Measurements from ENCODE around the gene ARHGAP44.

ARHGAP44 gene

GRCh38 chr17:12990926-12991325, 201.6 kb downstream of the ARHGAP44 start:
- Histone ChIP-seq H3K79me2 (ENCODE audit: control insufficient read depth, insufficient read depth, low read length, unreplicated experiment) (no peaks in the 10 kb centered on the region), H3K4me1 (ENCODE audit: control insufficient read depth, insufficient read depth, low read length, unreplicated experiment) (peaks cover 3% of the 10 kb centered on the region), H3K27ac (ENCODE audit: low read depth, low read length) (no peak overlapping the region), H3K27me3 (ENCODE audit: insufficient read depth, low read length) (no peaks in the 10 kb centered on the region), H3K4me3 (ENCODE audit: low read depth, low read length) (no peak overlapping the region), H2AFZ (ENCODE audit: low read length, unreplicated experiment) (no peak overlapping the region), H3K36me3 (ENCODE audit: insufficient read depth, low read length) (peaks cover 28% of the 10 kb centered on the region; the same call in 1 of the 2 replicates)

- H3K4me3 ChIP-seq (ENCODE audit: low read depth, low read length) = no peak overlapping the region
- H3K79me2 ChIP-seq (ENCODE audit: control insufficient read depth, insufficient read depth, low read length, unreplicated experiment) = no peaks in the 10 kb centered on the region
- no peaks in the 10 kb centered on the region for H3K4me1 ChIP-seq (ENCODE audit: control insufficient read depth, insufficient read depth, low read length, unreplicated experiment)
- no peak overlapping the region for H3K27ac ChIP-seq (ENCODE audit: low read depth, low read length)
- H2AFZ ChIP-seq (ENCODE audit: low read length, unreplicated experiment) = no peak overlapping the region
- H3K27me3 ChIP-seq (ENCODE audit: insufficient read depth, low read length) = no peaks in the 10 kb centered on the region
- H3K36me3 ChIP-seq (ENCODE audit: insufficient read depth, low read length) = peaks cover 34% of the 10 kb centered on the region; the same call in 1 of the 2 replicates
These were observed 203.4 kb downstream of the ARHGAP44 start for GRCh38 chr17:12992676-12993075.

DNA sequence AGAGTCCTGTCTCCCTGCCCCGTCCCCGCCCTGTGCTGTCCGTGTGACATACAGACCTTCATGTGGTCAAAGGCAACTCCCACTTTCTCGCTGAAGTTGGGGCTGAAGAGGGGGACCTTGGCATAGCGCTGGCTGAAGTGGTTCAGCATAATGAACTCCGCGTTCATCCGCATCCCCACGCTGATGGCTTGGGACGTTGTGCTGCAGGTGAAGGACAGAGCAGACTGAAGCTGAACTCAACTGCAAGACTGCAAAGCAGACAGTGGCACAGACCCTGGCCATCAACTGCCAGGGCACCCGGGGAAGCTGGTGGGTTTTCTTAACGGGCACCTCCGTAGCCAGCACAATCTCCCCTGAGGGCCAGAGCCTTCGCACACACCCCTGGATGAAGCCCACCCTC, 204.3 kb downstream of the ARHGAP44 start:
- H3K27me3 ChIP-seq (ENCODE audit: insufficient read depth, low read length) = no peaks in the 10 kb centered on the region
- no peak overlapping the region for H2AFZ ChIP-seq (ENCODE audit: low read length, unreplicated experiment)
- H3K79me2 ChIP-seq (ENCODE audit: control insufficient read depth, insufficient read depth, low read length, unreplicated experiment) = no peaks in the 10 kb centered on the region
- no peaks in the 10 kb centered on the region for H3K4me1 ChIP-seq (ENCODE audit: control insufficient read depth, insufficient read depth, low read length, unreplicated experiment)
- peaks cover 36% of the 10 kb centered on the region; the same call in 1 of the 2 replicates for H3K36me3 ChIP-seq (ENCODE audit: insufficient read depth, low read length)
- no peak overlapping the region for H3K27ac ChIP-seq (ENCODE audit: low read depth, low read length)
- H3K4me3 ChIP-seq (ENCODE audit: low read depth, low read length) = no peak overlapping the region

DNA sequence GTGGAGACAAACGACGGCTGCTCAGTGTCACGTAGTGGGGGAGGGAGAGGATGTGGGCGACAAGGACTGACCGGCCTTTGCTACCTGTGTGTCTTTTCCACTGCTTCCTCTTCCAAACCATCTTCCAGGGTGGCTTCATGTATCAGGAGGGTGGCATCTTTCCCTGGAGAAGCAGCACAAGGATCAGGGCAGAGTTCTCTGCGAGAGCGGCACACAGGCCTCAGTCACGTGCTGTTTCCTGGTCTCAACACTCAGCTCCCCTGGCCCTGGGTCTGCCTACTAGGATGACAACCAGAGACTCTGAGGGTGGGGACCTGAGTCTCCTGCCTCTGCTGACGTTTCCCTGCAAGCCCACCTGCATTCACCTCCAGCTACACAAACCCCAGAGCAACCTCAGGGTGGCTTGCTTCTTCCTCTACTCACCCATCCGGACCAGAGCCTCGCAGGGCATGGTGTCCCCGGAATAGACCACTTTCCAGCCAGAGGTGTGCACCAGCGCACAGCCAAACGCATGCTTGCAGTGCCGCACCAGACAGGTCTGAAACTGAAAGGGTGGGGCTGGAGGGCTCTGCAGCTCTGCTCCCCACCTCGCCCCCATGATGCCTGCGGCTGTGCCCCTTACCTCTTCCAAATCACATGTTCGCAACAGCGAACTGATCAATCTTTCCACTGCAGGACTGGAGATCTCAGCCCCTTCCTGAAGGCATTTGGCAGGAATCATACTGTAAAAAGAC, 205.2 kb downstream of the ARHGAP44 start:
- no peak overlapping the region for H3K4me3 ChIP-seq (ENCODE audit: low read depth, low read length)
- H3K27me3 ChIP-seq (ENCODE audit: insufficient read depth, low read length) = no peaks in the 10 kb centered on the region
- H3K27ac ChIP-seq (ENCODE audit: low read depth, low read length) = no peak overlapping the region
- H3K36me3 ChIP-seq (ENCODE audit: insufficient read depth, low read length) = peaks cover 45% of the 10 kb centered on the region; the same call in 1 of the 2 replicates
- H3K4me1 ChIP-seq (ENCODE audit: control insufficient read depth, insufficient read depth, low read length, unreplicated experiment) = no peaks in the 10 kb centered on the region
- H2AFZ ChIP-seq (ENCODE audit: low read length, unreplicated experiment) = no peak overlapping the region
- no peaks in the 10 kb centered on the region for H3K79me2 ChIP-seq (ENCODE audit: control insufficient read depth, insufficient read depth, low read length, unreplicated experiment)

DNA sequence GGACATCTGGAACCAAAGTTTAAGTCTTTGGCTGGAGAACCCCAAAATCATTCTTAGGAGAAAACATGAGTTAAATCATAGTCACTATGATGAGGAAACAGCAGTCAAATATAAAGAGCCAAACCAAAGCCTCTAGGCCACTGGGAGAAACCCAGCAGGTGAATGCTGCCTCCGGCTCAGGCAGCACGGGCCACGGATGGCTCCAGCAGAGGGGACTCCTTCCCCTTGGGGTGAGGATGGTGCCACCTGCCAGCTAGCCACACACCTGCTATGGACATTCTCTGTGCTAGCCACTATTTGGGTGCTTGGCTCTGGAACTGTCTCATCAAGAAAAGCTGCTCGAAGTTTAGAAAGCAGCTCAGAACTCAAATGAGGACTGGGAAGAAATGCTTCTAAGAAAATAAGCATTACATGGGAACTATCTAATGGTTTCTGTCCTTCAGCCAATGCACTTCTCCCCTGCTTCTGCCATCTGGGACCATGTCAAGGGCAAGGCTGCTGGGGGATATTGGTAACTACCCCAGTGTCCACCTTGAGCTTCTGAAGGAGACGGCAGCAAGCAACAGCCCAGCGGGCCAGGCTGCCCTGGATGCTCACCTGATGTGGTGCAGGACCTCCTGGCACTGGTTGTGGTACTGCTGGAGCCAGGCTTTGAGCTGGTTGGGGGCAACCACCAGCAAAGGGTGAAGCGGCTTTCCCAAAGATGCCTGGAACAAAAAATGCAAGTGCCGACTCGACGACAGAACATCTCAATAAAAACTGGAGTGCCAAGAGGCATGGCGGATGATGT, 206.0 kb downstream of the ARHGAP44 start:
- peaks cover 43% of the 10 kb centered on the region; the same call in 1 of the 2 replicates for H3K36me3 ChIP-seq (ENCODE audit: insufficient read depth, low read length)

DNA sequence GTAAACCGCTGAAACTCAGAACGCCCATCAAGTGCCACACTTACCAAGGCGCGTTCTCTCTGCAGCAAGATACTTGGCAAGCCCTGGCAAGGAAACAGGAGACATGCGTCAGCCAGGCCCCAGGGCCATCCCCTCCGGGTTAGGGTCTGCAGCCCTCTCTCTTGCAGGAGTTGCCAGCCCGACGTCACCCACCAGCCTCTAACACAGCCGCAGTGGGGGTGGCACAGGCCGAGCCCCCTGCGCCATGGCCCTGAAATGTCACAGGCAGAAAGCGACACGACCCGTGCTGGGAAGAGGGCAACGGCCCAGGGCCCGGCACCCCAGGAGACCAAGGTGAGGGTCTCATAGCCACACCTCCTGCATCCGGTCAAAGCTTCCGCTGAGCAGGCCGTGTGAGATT, 206.6 kb downstream of the ARHGAP44 start:
- Histone ChIP-seq H3K4me1 (ENCODE audit: control insufficient read depth, insufficient read depth, low read length, unreplicated experiment) (no peaks in the 10 kb centered on the region), H3K36me3 (ENCODE audit: insufficient read depth, low read length) (peaks cover 40% of the 10 kb centered on the region; the same call in 1 of the 2 replicates), H3K4me3 (ENCODE audit: low read depth, low read length) (no peak overlapping the region), H3K79me2 (ENCODE audit: control insufficient read depth, insufficient read depth, low read length, unreplicated experiment) (no peaks in the 10 kb centered on the region), H3K27ac (ENCODE audit: low read depth, low read length) (no peak overlapping the region), H2AFZ (ENCODE audit: low read length, unreplicated experiment) (no peak overlapping the region), H3K27me3 (ENCODE audit: insufficient read depth, low read length) (no peaks in the 10 kb centered on the region)

More for the DNA sequence above, 206.0 kb downstream of the ARHGAP44 start:
- Histone ChIP-seq H3K79me2 (ENCODE audit: control insufficient read depth, insufficient read depth, low read length, unreplicated experiment) (no peaks in the 10 kb centered on the region), H3K4me1 (ENCODE audit: control insufficient read depth, insufficient read depth, low read length, unreplicated experiment) (no peaks in the 10 kb centered on the region), H3K27me3 (ENCODE audit: insufficient read depth, low read length) (no peaks in the 10 kb centered on the region), H2AFZ (ENCODE audit: low read length, unreplicated experiment) (no peak overlapping the region), H3K27ac (ENCODE audit: low read depth, low read length) (no peak overlapping the region), H3K4me3 (ENCODE audit: low read depth, low read length) (no peak overlapping the region)

DNA sequence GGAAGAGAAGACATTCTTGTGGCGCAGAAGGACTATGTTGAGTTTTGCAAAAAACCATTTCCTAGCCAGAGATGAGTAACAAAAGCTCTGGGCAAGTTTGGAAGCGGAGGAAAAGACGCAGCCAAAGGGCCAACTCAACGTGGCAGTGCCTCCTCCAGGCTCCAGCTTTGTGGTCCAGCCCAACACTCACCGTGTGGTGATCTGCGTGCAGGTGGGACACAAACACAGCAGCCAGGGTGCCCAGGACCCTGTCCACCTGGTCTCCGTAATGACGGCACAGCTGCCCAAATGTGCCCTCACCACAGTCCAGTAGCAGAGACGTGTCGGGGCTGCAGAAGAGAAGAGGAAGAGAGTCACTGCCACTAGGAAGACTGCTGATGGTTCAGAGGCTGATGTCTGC, 207.1 kb downstream of the ARHGAP44 start:
- H3K79me2 ChIP-seq (ENCODE audit: control insufficient read depth, insufficient read depth, low read length, unreplicated experiment) = no peaks in the 10 kb centered on the region
- H3K27me3 ChIP-seq (ENCODE audit: insufficient read depth, low read length) = no peaks in the 10 kb centered on the region
- no peak overlapping the region for H3K4me3 ChIP-seq (ENCODE audit: low read depth, low read length)
- no peak overlapping the region for H2AFZ ChIP-seq (ENCODE audit: low read length, unreplicated experiment)
- peaks cover 38% of the 10 kb centered on the region; the same call in 1 of the 2 replicates for H3K36me3 ChIP-seq (ENCODE audit: insufficient read depth, low read length)
- no peaks in the 10 kb centered on the region for H3K4me1 ChIP-seq (ENCODE audit: control insufficient read depth, insufficient read depth, low read length, unreplicated experiment)
- H3K27ac ChIP-seq (ENCODE audit: low read depth, low read length) = no peak overlapping the region

GRCh38 chr17:12996941-12997340, 207.6 kb downstream of the ARHGAP44 start:
- Histone ChIP-seq H2AFZ (ENCODE audit: low read length, unreplicated experiment) (no peak overlapping the region), H3K4me3 (ENCODE audit: low read depth, low read length) (no peak overlapping the region), H3K79me2 (ENCODE audit: control insufficient read depth, insufficient read depth, low read length, unreplicated experiment) (no peaks in the 10 kb centered on the region), H3K36me3 (ENCODE audit: insufficient read depth, low read length) (peaks cover 41% of the 10 kb centered on the region; the same call in 1 of the 2 replicates), H3K4me1 (ENCODE audit: control insufficient read depth, insufficient read depth, low read length, unreplicated experiment) (no peaks in the 10 kb centered on the region), H3K27me3 (ENCODE audit: insufficient read depth, low read length) (no peaks in the 10 kb centered on the region), H3K27ac (ENCODE audit: low read depth, low read length) (no peak overlapping the region)

GRCh38 chr17:12998461-12998860, 209.2 kb downstream of the ARHGAP44 start:
- Histone ChIP-seq H3K4me3 (ENCODE audit: low read depth, low read length) (no peak overlapping the region), H3K27me3 (ENCODE audit: insufficient read depth, low read length) (no peaks in the 10 kb centered on the region), H3K27ac (ENCODE audit: low read depth, low read length) (no peak overlapping the region), H2AFZ (ENCODE audit: low read length, unreplicated experiment) (no peak overlapping the region), H3K36me3 (ENCODE audit: insufficient read depth, low read length) (peaks cover 38% of the 10 kb centered on the region; the same call in 1 of the 2 replicates), H3K79me2 (ENCODE audit: control insufficient read depth, insufficient read depth, low read length, unreplicated experiment) (no peaks in the 10 kb centered on the region), H3K4me1 (ENCODE audit: control insufficient read depth, insufficient read depth, low read length, unreplicated experiment) (no peaks in the 10 kb centered on the region)

- Histone ChIP-seq H3K27ac (ENCODE audit: low read depth, low read length) (no peak overlapping the region), H3K79me2 (ENCODE audit: control insufficient read depth, insufficient read depth, low read length, unreplicated experiment) (no peaks in the 10 kb centered on the region), H3K4me3 (ENCODE audit: low read depth, low read length) (no peak overlapping the region), H2AFZ (ENCODE audit: low read length, unreplicated experiment) (no peak overlapping the region), H3K4me1 (ENCODE audit: control insufficient read depth, insufficient read depth, low read length, unreplicated experiment) (no peaks in the 10 kb centered on the region), H3K36me3 (ENCODE audit: insufficient read depth, low read length) (peaks cover 35% of the 10 kb centered on the region; the same call in 1 of the 2 replicates), H3K27me3 (ENCODE audit: insufficient read depth, low read length) (no peaks in the 10 kb centered on the region)
These were observed 209.6 kb downstream of the ARHGAP44 start for GRCh38 chr17:12998874-12999273.

Data from ACC112 (cell line).